HepG2 (cell line): ENCODE data around the gene USP27X.

Experiments
- JUN ChIP-seq: sonication (generic); formaldehyde crosslinking; IDR thresholded peaks from 2 replicates; pipeline ENCODE4 v1.4.0; 2020; ENCODE audit warnings: mild to moderate bottlenecking, missing genetic modification reagents
- TF ChIP-seq, protein P1 (sequence below): sonication (generic); formaldehyde crosslinking; IDR thresholded peaks from 2 replicates; pipeline ENCODE4 v1.5.0; 2020; ENCODE audit warnings: mild to moderate bottlenecking, missing genetic modification reagents, moderate library complexity
- TF ChIP-seq, protein P2 (sequence below): IDR thresholded peaks from 2 replicates; pipeline ENCODE4 v1.6.1; 2016; ENCODE audit warnings: low read depth

DNA sequence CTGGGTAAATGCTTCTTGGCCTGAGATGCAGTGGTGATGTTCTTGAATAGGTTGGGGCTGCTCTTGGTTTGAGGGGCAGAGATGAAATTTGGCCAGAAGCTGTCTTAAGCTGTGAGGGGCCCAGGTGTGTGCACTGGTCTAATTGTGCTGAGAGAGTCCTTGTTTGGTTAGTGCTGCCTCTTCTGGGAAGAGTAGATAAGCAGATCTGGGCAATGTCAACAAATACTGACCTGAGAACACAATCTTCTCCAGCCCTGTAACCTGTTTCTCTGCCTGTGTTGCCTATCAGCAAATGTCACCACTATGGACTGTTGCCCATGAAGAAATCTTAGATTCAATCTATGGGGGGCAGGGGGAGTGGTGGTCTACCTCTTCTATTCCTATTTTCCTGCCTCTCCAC is 17.2 kb upstream of the USP27X start:
- TF ChIP-seq, protein P1, sequence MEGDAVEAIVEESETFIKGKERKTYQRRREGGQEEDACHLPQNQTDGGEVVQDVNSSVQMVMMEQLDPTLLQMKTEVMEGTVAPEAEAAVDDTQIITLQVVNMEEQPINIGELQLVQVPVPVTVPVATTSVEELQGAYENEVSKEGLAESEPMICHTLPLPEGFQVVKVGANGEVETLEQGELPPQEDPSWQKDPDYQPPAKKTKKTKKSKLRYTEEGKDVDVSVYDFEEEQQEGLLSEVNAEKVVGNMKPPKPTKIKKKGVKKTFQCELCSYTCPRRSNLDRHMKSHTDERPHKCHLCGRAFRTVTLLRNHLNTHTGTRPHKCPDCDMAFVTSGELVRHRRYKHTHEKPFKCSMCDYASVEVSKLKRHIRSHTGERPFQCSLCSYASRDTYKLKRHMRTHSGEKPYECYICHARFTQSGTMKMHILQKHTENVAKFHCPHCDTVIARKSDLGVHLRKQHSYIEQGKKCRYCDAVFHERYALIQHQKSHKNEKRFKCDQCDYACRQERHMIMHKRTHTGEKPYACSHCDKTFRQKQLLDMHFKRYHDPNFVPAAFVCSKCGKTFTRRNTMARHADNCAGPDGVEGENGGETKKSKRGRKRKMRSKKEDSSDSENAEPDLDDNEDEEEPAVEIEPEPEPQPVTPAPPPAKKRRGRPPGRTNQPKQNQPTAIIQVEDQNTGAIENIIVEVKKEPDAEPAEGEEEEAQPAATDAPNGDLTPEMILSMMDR (CRISPR knock-in tag), result no peak
- TF ChIP-seq JUN (CRISPR knock-in tag), result no peak
- TF ChIP-seq, protein P2, sequence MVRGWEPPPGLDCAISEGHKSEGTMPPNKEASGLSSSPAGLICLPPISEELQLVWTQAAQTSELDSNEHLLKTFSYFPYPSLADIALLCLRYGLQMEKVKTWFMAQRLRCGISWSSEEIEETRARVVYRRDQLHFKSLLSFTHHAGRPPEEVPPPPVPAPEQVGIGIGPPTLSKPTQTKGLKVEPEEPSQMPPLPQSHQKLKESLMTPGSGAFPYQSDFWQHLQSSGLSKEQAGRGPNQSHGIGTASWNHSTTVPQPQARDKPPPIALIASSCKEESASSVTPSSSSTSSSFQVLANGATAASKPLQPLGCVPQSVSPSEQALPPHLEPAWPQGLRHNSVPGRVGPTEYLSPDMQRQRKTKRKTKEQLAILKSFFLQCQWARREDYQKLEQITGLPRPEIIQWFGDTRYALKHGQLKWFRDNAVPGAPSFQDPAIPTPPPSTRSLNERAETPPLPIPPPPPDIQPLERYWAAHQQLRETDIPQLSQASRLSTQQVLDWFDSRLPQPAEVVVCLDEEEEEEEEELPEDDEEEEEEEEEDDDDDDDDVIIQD (CRISPR knock-in tag), result no peak
